Measurements from ENCODE around the gene SRMS.

GRCh38 chr20:63557481-63557891 is 9.9 kb upstream of the SRMS start:
- TF ChIP-seq CTCF (IDR thresholded peaks at IDR 0.05) (no peak), POLR2A (IDR thresholded peaks at IDR 0.05) (no peak)

Measured in testis (tissue), 2 donors.